Measurements from ENCODE around the gene JAG1.

JAG1 gene

DNA sequence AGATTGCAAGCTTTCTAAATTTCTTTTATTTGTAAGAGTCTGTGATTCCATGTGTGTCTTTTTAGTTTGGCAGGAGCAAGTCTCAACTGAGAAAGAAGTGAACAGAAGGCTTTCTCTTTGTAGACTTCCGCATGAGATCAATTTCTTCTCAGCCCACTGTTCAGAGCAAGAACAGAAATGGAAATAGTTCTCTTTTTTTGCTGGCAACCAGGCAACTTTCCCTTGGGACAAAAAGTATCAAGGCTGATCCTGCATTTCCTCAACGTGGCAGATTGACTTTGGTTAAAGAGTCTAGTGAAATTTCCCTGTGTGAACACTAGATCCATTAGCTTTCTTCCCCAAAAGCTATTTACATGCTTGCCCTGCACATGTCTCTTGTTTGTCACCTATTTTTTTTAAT is 46.8 kb upstream of the JAG1 start:
- ATAC-seq (ENCODE audit: insufficient read depth, low read depth) (no peak), DNase-seq (no peak)
- Histone ChIP-seq H3K27me3 (ENCODE audit: insufficient read depth, low read length, poor library complexity) (peaks cover 5% of the 10 kb centered on the region), H3K4me3 (ENCODE audit: low read depth in 1 of 2, low read length in 2 of 2) (no peak overlapping the region), H3K4me2 (ENCODE audit: insufficient read depth, low read length) (no peak overlapping the region), H3K9ac (ENCODE audit: low read depth, low read length) (no peak overlapping the region), H3K9me3 (ENCODE audit: insufficient read depth, low read length, severe bottlenecking) (no peaks in the 10 kb centered on the region), H3K36me3 (ENCODE audit: insufficient read depth, low read length) (no peaks in the 10 kb centered on the region), H4K20me1 (ENCODE audit: insufficient read depth, low read length) (no peaks in the 10 kb centered on the region), H3K4me1 (ENCODE audit: insufficient read depth, low read length) (no peaks in the 10 kb centered on the region), H3K27ac (ENCODE audit: low read length) (no peak overlapping the region), H2AFZ (ENCODE audit: low read depth, low read length) (no peak overlapping the region), H3K79me2 (ENCODE audit: insufficient read depth, low read length) (no peaks in the 10 kb centered on the region)
- TF ChIP-seq, protein P1, sequence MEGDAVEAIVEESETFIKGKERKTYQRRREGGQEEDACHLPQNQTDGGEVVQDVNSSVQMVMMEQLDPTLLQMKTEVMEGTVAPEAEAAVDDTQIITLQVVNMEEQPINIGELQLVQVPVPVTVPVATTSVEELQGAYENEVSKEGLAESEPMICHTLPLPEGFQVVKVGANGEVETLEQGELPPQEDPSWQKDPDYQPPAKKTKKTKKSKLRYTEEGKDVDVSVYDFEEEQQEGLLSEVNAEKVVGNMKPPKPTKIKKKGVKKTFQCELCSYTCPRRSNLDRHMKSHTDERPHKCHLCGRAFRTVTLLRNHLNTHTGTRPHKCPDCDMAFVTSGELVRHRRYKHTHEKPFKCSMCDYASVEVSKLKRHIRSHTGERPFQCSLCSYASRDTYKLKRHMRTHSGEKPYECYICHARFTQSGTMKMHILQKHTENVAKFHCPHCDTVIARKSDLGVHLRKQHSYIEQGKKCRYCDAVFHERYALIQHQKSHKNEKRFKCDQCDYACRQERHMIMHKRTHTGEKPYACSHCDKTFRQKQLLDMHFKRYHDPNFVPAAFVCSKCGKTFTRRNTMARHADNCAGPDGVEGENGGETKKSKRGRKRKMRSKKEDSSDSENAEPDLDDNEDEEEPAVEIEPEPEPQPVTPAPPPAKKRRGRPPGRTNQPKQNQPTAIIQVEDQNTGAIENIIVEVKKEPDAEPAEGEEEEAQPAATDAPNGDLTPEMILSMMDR (IDR thresholded peaks at IDR 0.05; ENCODE audit: borderline replicate concordance, extremely low read depth, low read length, poor library complexity, severe bottlenecking) = no peak
- no peak for TF ChIP-seq EZH2 (IDR thresholded peaks at IDR 0.05; ENCODE audit: borderline replicate concordance, low read depth, low read length, severe bottlenecking)

DNA sequence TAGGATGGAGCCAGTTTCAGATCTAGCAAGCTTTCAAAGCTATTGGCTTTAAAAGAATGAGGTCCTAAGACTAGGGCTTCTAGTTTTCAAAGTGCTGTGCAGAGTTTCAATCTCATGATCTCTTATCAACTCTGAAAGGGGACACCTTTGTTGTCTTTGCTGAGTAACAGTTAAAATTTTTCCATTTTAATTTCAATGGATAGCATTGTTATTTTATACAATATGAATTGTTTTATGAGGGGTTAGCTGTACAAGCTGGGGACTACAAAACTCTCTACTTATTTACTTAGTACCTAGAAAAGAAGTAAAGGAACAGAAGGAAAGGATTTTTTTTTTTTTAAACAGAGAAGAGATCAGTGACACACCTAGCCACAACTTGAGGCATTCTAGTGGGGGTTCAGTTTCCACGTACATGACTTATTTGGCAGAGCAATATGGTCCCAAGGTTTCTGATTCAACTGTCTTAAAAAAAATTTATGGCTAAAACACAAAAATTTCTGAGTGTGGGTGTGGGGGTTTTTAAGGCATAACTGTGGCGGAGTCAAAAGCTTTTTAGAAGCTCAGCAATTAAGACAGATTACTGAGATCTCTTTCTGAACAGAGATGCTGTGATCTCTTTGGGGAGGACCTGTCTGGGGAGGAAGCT is 46.1 kb upstream of the JAG1 start:
- no peak overlapping the region for H2AFZ ChIP-seq (ENCODE audit: low read depth, low read length)

DNA sequence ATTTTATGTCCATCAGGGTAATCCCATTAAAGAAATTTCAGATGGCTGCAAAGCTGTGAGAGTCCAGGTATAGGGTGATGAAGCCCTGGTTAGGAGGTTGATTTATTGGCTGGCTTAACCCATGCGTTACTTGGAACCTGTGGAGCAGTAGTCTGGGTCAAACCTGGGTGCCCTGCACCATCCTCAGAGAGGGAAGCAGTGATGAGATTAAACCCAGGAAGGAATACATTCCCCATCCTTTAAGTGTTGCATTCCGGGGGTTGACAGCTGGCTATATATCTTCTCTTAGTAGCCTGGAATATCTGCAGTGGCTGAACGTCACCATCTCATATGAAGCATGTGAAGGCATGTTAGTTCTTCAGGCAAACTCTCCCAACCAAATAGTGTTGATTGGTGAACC is 44.9 kb upstream of the JAG1 start:
- Histone ChIP-seq H3K4me2 (ENCODE audit: insufficient read depth, low read length) (no peak overlapping the region), H3K36me3 (ENCODE audit: insufficient read depth, low read length) (no peaks in the 10 kb centered on the region), H4K20me1 (ENCODE audit: insufficient read depth, low read length) (no peaks in the 10 kb centered on the region), H3K27ac (ENCODE audit: low read length) (no peak overlapping the region), H3K4me1 (ENCODE audit: insufficient read depth, low read length) (no peaks in the 10 kb centered on the region), H3K79me2 (ENCODE audit: insufficient read depth, low read length) (no peaks in the 10 kb centered on the region), H3K9ac (ENCODE audit: low read depth, low read length) (no peak overlapping the region), H3K9me3 (ENCODE audit: insufficient read depth, low read length, severe bottlenecking) (no peaks in the 10 kb centered on the region), H3K27me3 (ENCODE audit: insufficient read depth, low read length, poor library complexity) (peaks cover 5% of the 10 kb centered on the region), H2AFZ (ENCODE audit: low read depth, low read length) (no peak overlapping the region), H3K4me3 (ENCODE audit: low read depth in 1 of 2, low read length in 2 of 2) (no peak overlapping the region)
- TF ChIP-seq, protein P1 (IDR thresholded peaks at IDR 0.05; ENCODE audit: borderline replicate concordance, extremely low read depth, low read length, poor library complexity, severe bottlenecking) = no peak
- TF ChIP-seq EZH2 (IDR thresholded peaks at IDR 0.05; ENCODE audit: borderline replicate concordance, low read depth, low read length, severe bottlenecking) = no peak
- DNase-seq = no peak
- no peak for ATAC-seq (ENCODE audit: insufficient read depth, low read depth)

More for the DNA sequence above, 46.1 kb upstream of the JAG1 start:
- H3K9me3 ChIP-seq (ENCODE audit: insufficient read depth, low read length, severe bottlenecking) = no peaks in the 10 kb centered on the region
- H3K9ac ChIP-seq (ENCODE audit: low read depth, low read length) = no peak overlapping the region
- ATAC-seq (ENCODE audit: insufficient read depth, low read depth) (no peak), DNase-seq (no peak)
- H3K79me2 ChIP-seq (ENCODE audit: insufficient read depth, low read length) = no peaks in the 10 kb centered on the region
- H3K4me2 ChIP-seq (ENCODE audit: insufficient read depth, low read length) = no peak overlapping the region
- no peaks in the 10 kb centered on the region for H4K20me1 ChIP-seq (ENCODE audit: insufficient read depth, low read length)
- peaks cover 5% of the 10 kb centered on the region for H3K27me3 ChIP-seq (ENCODE audit: insufficient read depth, low read length, poor library complexity)
- H3K4me1 ChIP-seq (ENCODE audit: insufficient read depth, low read length) = no peaks in the 10 kb centered on the region
- TF ChIP-seq EZH2 (IDR thresholded peaks at IDR 0.05; ENCODE audit: borderline replicate concordance, low read depth, low read length, severe bottlenecking) = no peak
- TF ChIP-seq, protein P1 (IDR thresholded peaks at IDR 0.05; ENCODE audit: borderline replicate concordance, extremely low read depth, low read length, poor library complexity, severe bottlenecking) = no peak
- H3K36me3 ChIP-seq (ENCODE audit: insufficient read depth, low read length) = no peaks in the 10 kb centered on the region
- no peak overlapping the region for H3K27ac ChIP-seq (ENCODE audit: low read length)
- no peak overlapping the region for H3K4me3 ChIP-seq (ENCODE audit: low read depth in 1 of 2, low read length in 2 of 2)
